Endothelial cell of umbilical vein (primary cell): ENCODE results near the gene SLC18B1. TPM values are rescaled to one million over a fixed set of nuclear protein-coding genes. Genes with fewer than 3 reads are reported as not detected.

Experiments used
- BruUV-seq: library from RNA; stranded (reverse); fragments of 400-500 nt; replicated peaks from 2 replicates; lab custom pipeline; 2021; lab: Mats Ljungman, UMichigan
- CTCF ChIA-PET: fragments of 300-600, 350-600 bp; sonication (Branson Sonifier 250); formaldehyde crosslinking; loops from one replicate; lab custom pipeline; 2021; ENCODE audit warnings: antibody characterized with exemption, inconsistent platforms; lab: Charles Lee
- POLR2A ChIA-PET: fragments of 300-600, 350-600 bp; sonication (Branson Sonifier 250); formaldehyde crosslinking; loops from one replicate; lab custom pipeline; 2021; ENCODE audit warnings: antibody characterized with exemption, inconsistent platforms; lab: Charles Lee
- DNase-seq: peaks from one replicate; pipeline ENCODE4 v3.0.0-alpha.2; 2011; ENCODE audit warnings: low read depth, low spot score
- FAIRE-seq: peaks from 2 replicates; lab custom pipeline; 2011; peaks lifted over from hg19 to GRCh38; lab: Jason Lieb, UNC
- H2AFZ ChIP-seq: 2 replicates; pipeline ENCODE4 v1.6.0; 2012; ENCODE audit warnings: low read depth, low read length, control low read depth, inconsistent platforms
- H3K27ac ChIP-seq: 2 replicates; pipeline ENCODE4 v1.5.1; 2011; ENCODE audit warnings: low read depth, mild to moderate bottlenecking, control low read depth, low read length, moderate library complexity; ENCODE audit not compliant: insufficient read depth
- H3K27me3 ChIP-seq, 2 experiments: 2 replicates each; pipeline versions ENCODE4 v1.6.0 to v1.6.1; 2011; ENCODE audit warnings: low read length in 2 of 2, mixed read lengths in 1 of 2; ENCODE audit not compliant: control insufficient read depth in 2 of 2, insufficient read depth in 2 of 2
- H3K36me3 ChIP-seq, 2 experiments: 2 replicates in 1 of 2; 3 replicates in 1 of 2; pipeline ENCODE4 v1.5.1; 2011; ENCODE audit warnings: low read length in 2 of 2, mild to moderate bottlenecking in 1 of 2, moderate library complexity in 1 of 2; ENCODE audit not compliant: control insufficient read depth in 2 of 2, insufficient read depth in 2 of 2; ENCODE audit errors: extremely low read depth in 1 of 2
- H3K4me1 ChIP-seq: 3 replicates; pipeline ENCODE4 v1.5.1; 2011; ENCODE audit warnings: mild to moderate bottlenecking, low read length; ENCODE audit not compliant: control insufficient read depth, insufficient read depth; ENCODE audit errors: extremely low read depth
- H3K4me2 ChIP-seq: 2 replicates; pipeline ENCODE4 v1.6.1; 2011; ENCODE audit warnings: low read length, control low read depth, mixed read lengths; ENCODE audit not compliant: insufficient read depth
- H3K4me3 ChIP-seq, 3 experiments: fragments of 200-600 bp in 1 of 3; sonication (generic), shearing (Covaris generic) in 1 of 3; replicated peaks in 1 of 3; 2 replicates each; pipeline ENCODE4 v1.5.1; 2011 to 2016; ENCODE audit warnings: control low read depth in 3 of 3, low read length in 3 of 3, mild to moderate bottlenecking in 2 of 3, inconsistent platforms in 1 of 3, low read depth in 1 of 3, moderate library complexity in 1 of 3; ENCODE audit not compliant: insufficient read depth in 1 of 3
- H3K79me2 ChIP-seq: 2 replicates; pipeline ENCODE4 v1.6.0; 2012; ENCODE audit warnings: low read length, inconsistent platforms; ENCODE audit not compliant: control insufficient read depth, insufficient read depth
- H3K9ac ChIP-seq: replicated peaks from 2 replicates; pipeline ENCODE3; 2011; ENCODE audit warnings: low read length, control low read depth; ENCODE audit not compliant: insufficient read depth; ENCODE audit errors: extremely low read depth
- H3K9me1 ChIP-seq: replicated peaks from 3 replicates; pipeline ENCODE4 v1.6.0; 2011; ENCODE audit warnings: mild to moderate bottlenecking, low read length; ENCODE audit not compliant: control insufficient read depth, insufficient read depth; ENCODE audit errors: extremely low read depth
- H3K9me3 ChIP-seq: replicated peaks from 2 replicates; pipeline ENCODE4 v1.5.1; 2012; ENCODE audit warnings: low read length, inconsistent platforms; ENCODE audit not compliant: control insufficient read depth, insufficient read depth
- H4K20me1 ChIP-seq: replicated peaks from 2 replicates; pipeline ENCODE3; 2011; ENCODE audit warnings: mild to moderate bottlenecking, low read length; ENCODE audit not compliant: control insufficient read depth, insufficient read depth; ENCODE audit errors: extremely low read depth
- FOS ChIP-seq: IDR thresholded peaks from 2 replicates; pipeline ENCODE4 v1.6.1; 2011; ENCODE audit warnings: mild to moderate bottlenecking, low read length, moderate library complexity, borderline replicate concordance; ENCODE audit not compliant: insufficient read depth
- POLR2A ChIP-seq: IDR thresholded peaks from 2 replicates; pipeline ENCODE4 v1.6.1; 2012; ENCODE audit warnings: low read depth, mild to moderate bottlenecking, control low read depth, low read length
- dilution Hi-C: fragments of 300-500 bp; cut with MboI; formaldehyde crosslinking; loops from one replicate; pipeline ENCODE4 v1.15.0; 2019; ENCODE audit warnings: low sequenced_read_pairs; ENCODE audit not compliant: extremely low pct_ligation_motif_present
- intact Hi-C: fragments of 100-400 bp; cut with micrococcal nuclease; formaldehyde crosslinking; loops from one replicate; pipeline ENCODE4 v1.10.0; 2022
- polyA plus RNA-seq, 4 experiments: library from polyadenylated mRNA; depleted of rRNA in 3 of 4; stranded (reverse) in 3 of 4; unstranded in 1 of 4; fragments of >200 nt; gene quantifications; 2 replicates each; pipeline versions ENCODE4 v1.2.1 to v1.2.3, GENCODE V29; 2011 to 2012; ENCODE audit warnings: missing spikeins in 1 of 4
- total RNA-seq: library from RNA; stranded (reverse); gene quantifications from 2 replicates; pipeline ENCODE4 v1.2.3, GENCODE V29; 2021
- TF ChIP-seq, protein P1 (sequence below): IDR thresholded peaks from 2 replicates; pipeline ENCODE4 v1.6.1; 2011; ENCODE audit not compliant: insufficient read depth, insufficient read length
- TF ChIP-seq, protein P2 (sequence below), 2 donors: IDR thresholded peaks; 1 replicate in 1 of 2; 2 replicates in 1 of 2; pipeline ENCODE4 v1.5.1; 2011; ENCODE audit warnings: low read length in 2 of 2, mild to moderate bottlenecking in 2 of 2, moderate library complexity in 2 of 2, control low read depth in 1 of 2, inconsistent platforms in 1 of 2, low read depth in 1 of 2; ENCODE audit not compliant: insufficient read depth in 1 of 2; ENCODE audit errors: extremely low read depth in 1 of 2

The SLC18B1 gene
- total and polyA plus RNA-seq, 2 donors (not counting 3 experiments of a cell fraction or from before 2014, with no cell fraction given), result 8.4 to 9.2 TPM

DNA sequence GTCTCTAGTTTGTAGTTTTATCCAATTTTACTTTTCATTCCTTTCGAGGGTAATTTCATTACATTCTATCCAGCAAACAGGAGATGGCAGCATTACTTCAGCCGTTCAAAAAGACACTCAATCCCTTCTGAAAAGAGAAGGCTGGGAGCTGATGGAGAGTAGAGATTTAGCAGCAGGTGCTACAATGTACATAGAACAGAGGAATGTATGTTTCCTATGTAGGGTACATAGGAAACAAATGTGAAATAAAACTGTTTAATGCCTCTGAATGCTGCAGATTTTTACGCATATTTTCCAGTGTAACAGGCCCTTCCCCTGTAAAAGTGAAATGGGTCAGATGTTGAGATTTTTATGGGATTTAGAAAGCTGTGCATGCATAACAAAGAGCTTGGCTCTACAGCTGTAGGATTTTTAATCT lies 31.9 kb upstream of the SLC18B1 start:
- intact Hi-C loops, result loop anchor here (1.0 to 10.0 kb wide), 5 partner anchors 132 to 1084 kb away; no protein-coding TSS in a partner anchor
- DNase-seq (peak; percentile 34), FAIRE-seq (no peak)
- Histone ChIP-seq H3K9ac (no peak overlapping the region), H3K4me1 (no peaks in the 10 kb centered on the region), H3K36me3 (no peaks in the 10 kb centered on the region), H3K9me1 (no peaks in the 10 kb centered on the region), H3K27me3 (no peaks in the 10 kb centered on the region), H3K79me2 (no peaks in the 10 kb centered on the region), H3K4me2 (no peak overlapping the region), H4K20me1 (no peaks in the 10 kb centered on the region), H2AFZ (no peak overlapping the region), H3K27ac (no peak overlapping the region), H3K9me3 (no peaks in the 10 kb centered on the region), H3K4me3 (no peak overlapping the region)
- POLR2A ChIA-PET, result no interaction called here
- dilution Hi-C loops, result no loop called here
- no TSS peak for BruUV-seq
- CTCF ChIA-PET, result interaction anchor here (0.7 to 3.6 kb wide), 22 partner anchors 12 to 1086 kb away, joined by 3 to 20 read pairs (median 4); no protein-coding TSS in a partner anchor
- TF ChIP-seq, protein P1, sequence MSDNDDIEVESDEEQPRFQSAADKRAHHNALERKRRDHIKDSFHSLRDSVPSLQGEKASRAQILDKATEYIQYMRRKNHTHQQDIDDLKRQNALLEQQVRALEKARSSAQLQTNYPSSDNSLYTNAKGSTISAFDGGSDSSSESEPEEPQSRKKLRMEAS, result no peak
- TF ChIP-seq, protein P2, sequence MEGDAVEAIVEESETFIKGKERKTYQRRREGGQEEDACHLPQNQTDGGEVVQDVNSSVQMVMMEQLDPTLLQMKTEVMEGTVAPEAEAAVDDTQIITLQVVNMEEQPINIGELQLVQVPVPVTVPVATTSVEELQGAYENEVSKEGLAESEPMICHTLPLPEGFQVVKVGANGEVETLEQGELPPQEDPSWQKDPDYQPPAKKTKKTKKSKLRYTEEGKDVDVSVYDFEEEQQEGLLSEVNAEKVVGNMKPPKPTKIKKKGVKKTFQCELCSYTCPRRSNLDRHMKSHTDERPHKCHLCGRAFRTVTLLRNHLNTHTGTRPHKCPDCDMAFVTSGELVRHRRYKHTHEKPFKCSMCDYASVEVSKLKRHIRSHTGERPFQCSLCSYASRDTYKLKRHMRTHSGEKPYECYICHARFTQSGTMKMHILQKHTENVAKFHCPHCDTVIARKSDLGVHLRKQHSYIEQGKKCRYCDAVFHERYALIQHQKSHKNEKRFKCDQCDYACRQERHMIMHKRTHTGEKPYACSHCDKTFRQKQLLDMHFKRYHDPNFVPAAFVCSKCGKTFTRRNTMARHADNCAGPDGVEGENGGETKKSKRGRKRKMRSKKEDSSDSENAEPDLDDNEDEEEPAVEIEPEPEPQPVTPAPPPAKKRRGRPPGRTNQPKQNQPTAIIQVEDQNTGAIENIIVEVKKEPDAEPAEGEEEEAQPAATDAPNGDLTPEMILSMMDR (IDR thresholded peaks at IDR 0.05; ENCODE audit: extremely low read depth in 1 of 2, insufficient read depth in 1 of 2, low read depth in 1 of 2, low read length in 2 of 2), result peak in 1 of 2 donors; percentile 18

DNA sequence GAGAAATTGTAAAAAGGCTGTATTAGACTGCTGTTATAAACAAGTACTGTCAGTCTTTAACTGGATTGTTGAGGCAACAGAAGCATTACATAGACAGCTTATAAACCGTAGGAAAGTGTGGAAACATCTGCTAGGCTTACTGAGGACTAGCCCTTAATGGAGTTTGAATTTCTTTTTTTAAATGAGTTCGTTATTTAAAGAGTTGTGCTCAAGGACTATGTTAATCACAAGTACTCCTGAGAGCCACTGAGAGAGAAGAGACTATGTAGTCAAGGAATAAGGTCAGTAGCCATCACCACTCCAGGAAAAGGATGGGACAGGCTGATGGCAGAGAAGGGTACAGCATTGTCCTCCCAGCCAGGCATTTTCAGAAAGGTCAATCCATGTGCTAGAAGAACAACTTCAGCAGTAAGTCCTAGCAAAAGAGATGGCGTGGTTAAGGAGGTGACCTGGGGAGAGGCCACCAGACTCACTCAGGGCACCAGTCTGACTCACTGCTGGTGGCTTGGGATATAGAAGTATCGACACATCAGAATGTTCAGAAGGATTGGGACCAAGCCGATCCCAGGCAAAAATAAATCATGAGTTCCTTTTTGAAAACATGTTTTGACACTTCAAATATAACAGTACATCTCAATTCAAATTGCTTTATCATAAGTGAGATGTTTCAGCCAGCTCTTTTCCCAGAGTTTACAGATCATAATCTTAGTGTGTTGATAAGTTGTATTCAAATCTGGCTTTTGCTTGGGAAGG lies 22.4 kb upstream of the SLC18B1 start:
- dilution Hi-C loops, result no loop called here
- ChIA-PET POLR2A (interaction anchor here (0.7 kb wide), 1 partner anchor 23 kb away, joined by 3 read pairs; no protein-coding TSS in a partner anchor), CTCF (interaction anchor here (0.6 to 2.8 kb wide), 3 partner anchors 22 to 679 kb away, joined by 3 to 12 read pairs (median 3); partner anchors contain the start of gene SLC18B1)
- Histone ChIP-seq H3K27ac (no peak overlapping the region), H2AFZ (no peak overlapping the region), H3K4me1 (peaks cover 9% of the 10 kb centered on the region), H3K79me2 (peaks cover 15% of the 10 kb centered on the region), H3K36me3 (peaks cover 23 to 24% of the 10 kb centered on the region in 2 experiments), H3K9ac (no peak overlapping the region), H3K27me3 (no peaks in the 10 kb centered on the region), H4K20me1 (peaks cover 6% of the 10 kb centered on the region), H3K9me1 (no peaks in the 10 kb centered on the region), H3K9me3 (no peaks in the 10 kb centered on the region), H3K4me2 (no peak overlapping the region), H3K4me3 (no peak overlapping the region)
- intact Hi-C loops, result no loop called here
- no TSS peak for BruUV-seq
- DNase-seq (peak; percentile 29), FAIRE-seq (peak; percentile 46)
- TF ChIP-seq FOS (no peak), POLR2A (peak; percentile 63)
